Colonic mucosa (tissue), 4 donors: Measurements from ENCODE around the gene KANSL1L. TPM values are rescaled to one million over a fixed set of nuclear protein-coding genes. Genes with fewer than 3 reads are reported as not detected.

Source experiments
- DNase-seq: peaks from one replicate; pipeline ENCODE4 v3.0.0-alpha.2; 2020
- H3K27ac ChIP-seq: fragments of 200-600 bp; one replicate; pipeline ENCODE4 v1.8.0; 2021
- H3K27me3 ChIP-seq: fragments of 200-600 bp; one replicate; pipeline ENCODE4 v1.8.0; 2021
- H3K36me3 ChIP-seq: fragments of 200-600 bp; one replicate; pipeline ENCODE4 v1.8.0; 2021
- H3K4me1 ChIP-seq: fragments of 200-600 bp; one replicate; pipeline ENCODE4 v1.8.0; 2021; ENCODE audit warnings: mild to moderate bottlenecking
- H3K4me3 ChIP-seq: fragments of 200-600 bp; one replicate; pipeline ENCODE4 v1.8.0; 2021
- H3K9ac ChIP-seq, 2 donors: one replicate each; pipeline ENCODE4 v1.7.0; 2013; ENCODE audit warnings: control low read depth in 2 of 2, low read depth in 2 of 2, low read length in 2 of 2
- H3K9me3 ChIP-seq: fragments of 200-600 bp; one replicate; pipeline ENCODE4 v1.8.0; 2021
- intact Hi-C: fragments of 100-400 bp; cut with DNase I; formaldehyde crosslinking; loops from one replicate; pipeline ENCODE4 v1.14.1; 2022
- total RNA-seq, 2 donors: library from RNA; stranded (reverse); fragmentation: NEBNext Ultra II Directional in 1 of 2; extraction: Animal tissue kit (Norgen Biotek cat#: 25700) in 1 of 2; gene quantifications; one replicate each; pipeline ENCODE4 v1.2.1, GENCODE V29; 2021
- TF ChIP-seq, protein P1 (sequence below): fragments of 200-600 bp; IDR thresholded peaks from one replicate; pipeline ENCODE4 v1.8.0; 2022; ENCODE audit warnings: antibody characterized with exemption, mild to moderate bottlenecking
- donor health status: healthy.
- donor health status: DM: no; HTN: no; CAD: no.
- donor health status: DM: no; HTN: no; CAD: no.

KANSL1L gene, protein sequence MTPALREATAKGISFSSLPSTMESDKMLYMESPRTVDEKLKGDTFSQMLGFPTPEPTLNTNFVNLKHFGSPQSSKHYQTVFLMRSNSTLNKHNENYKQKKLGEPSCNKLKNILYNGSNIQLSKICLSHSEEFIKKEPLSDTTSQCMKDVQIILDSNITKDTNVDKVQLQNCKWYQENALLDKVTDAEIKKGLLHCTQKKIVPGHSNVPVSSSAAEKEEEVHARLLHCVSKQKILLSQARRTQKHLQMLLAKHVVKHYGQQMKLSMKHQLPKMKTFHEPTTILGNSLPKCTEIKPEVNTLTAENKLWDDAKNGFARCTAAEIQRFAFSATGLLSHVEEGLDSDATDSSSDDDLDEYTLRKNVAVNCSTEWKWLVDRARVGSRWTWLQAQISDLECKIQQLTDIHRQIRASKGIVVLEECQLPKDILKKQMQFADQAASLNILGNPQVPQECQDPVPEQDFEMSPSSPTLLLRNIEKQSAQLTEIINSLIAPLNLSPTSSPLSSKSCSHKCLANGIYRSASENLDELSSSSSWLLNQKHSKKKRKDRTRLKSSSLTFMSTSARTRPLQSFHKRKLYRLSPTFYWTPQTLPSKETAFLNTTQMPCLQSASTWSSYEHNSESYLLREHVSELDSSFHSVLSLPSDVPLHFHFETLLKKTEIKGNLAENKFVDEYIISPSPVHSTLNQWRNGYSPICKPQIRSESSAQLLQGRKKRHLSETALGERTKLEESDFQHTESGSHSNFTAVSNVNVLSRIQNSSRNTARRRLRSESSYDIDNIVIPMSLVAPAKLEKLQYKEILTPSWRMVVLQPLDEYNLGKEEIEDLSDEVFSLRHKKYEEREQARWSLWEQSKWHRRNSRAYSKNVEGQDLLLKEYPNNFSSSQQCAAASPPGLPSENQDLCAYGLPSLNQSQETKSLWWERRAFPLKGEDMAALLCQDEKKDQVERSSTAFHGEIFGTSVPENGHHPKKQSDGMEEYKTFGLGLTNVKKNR
- 1 to 10 TPM; 5.9 to 7.7 TPM for total RNA-seq

DNA sequence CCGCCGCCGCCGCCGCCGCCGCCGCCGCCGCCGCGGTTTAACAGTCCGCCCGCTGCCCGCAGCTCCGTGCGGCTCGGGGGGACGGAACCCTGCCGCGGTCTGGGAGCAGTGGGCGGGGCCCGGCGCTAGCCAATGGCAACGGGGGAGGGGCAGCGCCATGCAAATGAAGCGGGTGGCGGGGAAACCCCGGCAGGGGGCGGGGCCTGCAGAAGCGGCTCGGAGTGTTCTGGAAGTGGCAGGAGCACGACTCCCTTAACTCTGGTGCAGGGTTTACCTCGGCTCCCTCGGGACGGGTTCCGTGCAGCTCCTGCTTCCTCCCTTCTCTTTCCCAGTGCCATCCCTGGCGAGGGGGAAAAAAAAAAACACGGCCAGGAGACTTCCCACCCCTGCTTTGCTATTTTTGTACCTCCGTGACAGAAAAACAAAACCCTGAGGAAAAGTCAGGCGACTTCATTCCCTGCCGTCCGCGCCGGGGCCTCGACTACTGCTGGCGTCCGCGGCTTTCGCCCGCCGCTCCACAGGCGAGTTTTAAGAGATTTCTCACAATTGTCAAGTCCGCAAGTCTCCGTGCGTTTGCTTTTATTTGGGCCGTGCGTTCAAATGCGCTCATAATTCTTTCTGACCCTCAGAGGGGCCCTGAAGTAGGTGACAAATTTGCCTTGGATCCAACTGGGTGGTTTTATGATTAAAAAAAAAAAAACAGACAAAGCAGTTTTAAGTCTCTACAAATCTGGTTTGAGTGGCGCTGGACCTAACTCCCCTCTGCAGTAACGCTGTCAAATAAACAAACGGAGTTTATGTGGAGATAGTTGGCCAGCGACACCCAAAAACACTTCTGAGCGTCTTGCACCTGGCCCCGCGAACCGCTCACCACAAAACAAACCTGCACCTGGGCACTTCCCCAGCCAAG is at the start of gene KANSL1L:
Gene KANSL1L, minus strand, starts transcription at position 101 of the 910 bp plus-strand sequence. CDS start 16,827 bp downstream, outside the sequence.
- H3K27me3 ChIP-seq: no peaks in the 10 kb centered on the region
- intact Hi-C loops: loop anchor here (10.0 kb wide), 1 partner anchor 167 kb away; the partner anchor contains the start of gene RPE
- DNase-seq: peak; percentile 99
- TF ChIP-seq, protein P1, sequence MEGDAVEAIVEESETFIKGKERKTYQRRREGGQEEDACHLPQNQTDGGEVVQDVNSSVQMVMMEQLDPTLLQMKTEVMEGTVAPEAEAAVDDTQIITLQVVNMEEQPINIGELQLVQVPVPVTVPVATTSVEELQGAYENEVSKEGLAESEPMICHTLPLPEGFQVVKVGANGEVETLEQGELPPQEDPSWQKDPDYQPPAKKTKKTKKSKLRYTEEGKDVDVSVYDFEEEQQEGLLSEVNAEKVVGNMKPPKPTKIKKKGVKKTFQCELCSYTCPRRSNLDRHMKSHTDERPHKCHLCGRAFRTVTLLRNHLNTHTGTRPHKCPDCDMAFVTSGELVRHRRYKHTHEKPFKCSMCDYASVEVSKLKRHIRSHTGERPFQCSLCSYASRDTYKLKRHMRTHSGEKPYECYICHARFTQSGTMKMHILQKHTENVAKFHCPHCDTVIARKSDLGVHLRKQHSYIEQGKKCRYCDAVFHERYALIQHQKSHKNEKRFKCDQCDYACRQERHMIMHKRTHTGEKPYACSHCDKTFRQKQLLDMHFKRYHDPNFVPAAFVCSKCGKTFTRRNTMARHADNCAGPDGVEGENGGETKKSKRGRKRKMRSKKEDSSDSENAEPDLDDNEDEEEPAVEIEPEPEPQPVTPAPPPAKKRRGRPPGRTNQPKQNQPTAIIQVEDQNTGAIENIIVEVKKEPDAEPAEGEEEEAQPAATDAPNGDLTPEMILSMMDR: no peak
- peak within 1 kb of the TSS; percentile 79 for H3K4me3 ChIP-seq
- H3K27ac ChIP-seq: peak within 1 kb of the TSS; percentile 99
- H3K4me1 ChIP-seq: peaks cover 5% of the 10 kb centered on the region
- H3K9me3 ChIP-seq: no peaks in the 10 kb centered on the region
- no peaks in the 10 kb centered on the region for H3K36me3 ChIP-seq
- peak within 1 kb of the TSS; percentile 89 to 92 for H3K9ac ChIP-seq

DNA sequence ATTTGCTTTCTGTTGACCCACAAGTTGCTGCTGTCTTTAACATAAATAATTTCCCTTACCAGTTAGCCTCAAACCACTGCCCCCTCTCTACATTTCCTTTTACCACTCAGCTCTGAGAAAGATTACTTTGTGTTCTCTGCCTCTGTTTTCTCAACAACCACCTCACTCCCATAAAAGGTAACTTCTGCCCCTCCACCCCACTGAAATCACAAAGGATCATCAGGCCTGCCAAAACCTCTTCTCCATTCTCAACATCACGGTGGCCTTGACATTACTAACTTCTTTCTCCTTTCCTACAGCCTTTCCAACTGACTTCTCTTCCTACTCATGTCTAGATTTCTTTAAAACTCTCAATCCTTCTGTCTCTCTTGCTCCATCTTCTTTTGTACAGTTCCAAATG is 43.9 kb upstream of the KANSL1L start:
- Histone ChIP-seq H3K36me3 (no peaks in the 10 kb centered on the region), H3K9ac (no peak overlapping the region), H3K4me1 (no peaks in the 10 kb centered on the region), H3K27me3 (no peaks in the 10 kb centered on the region), H3K27ac (no peak overlapping the region), H3K9me3 (no peaks in the 10 kb centered on the region), H3K4me3 (no peak overlapping the region)
- intact Hi-C loops: no loop called here
- TF ChIP-seq, protein P1: no peak
- no peak for DNase-seq

DNA sequence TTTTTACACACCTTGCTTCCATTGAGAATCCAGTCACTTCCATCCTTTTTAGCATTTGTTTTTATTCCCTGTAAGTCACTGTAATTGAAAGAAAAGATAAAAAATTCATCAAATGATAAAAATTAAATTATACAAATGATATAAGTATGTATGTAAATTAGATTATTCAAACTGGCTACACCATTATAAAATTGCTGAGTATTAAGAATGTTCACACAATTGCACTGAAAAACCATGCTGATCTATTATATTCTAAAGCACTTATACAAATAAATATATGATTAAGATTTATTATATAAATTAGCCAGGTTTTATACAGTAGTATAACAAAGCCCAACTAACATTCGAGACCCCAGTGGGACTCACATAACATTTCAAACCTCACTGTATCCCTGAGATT is 39.0 kb upstream of the KANSL1L start:
- H3K27ac ChIP-seq: no peak overlapping the region
- intact Hi-C loops: no loop called here
- no peaks in the 10 kb centered on the region for H3K27me3 ChIP-seq
- TF ChIP-seq, protein P1: no peak
- H3K9ac ChIP-seq: no peak overlapping the region
- H3K9me3 ChIP-seq: no peaks in the 10 kb centered on the region
- no peak overlapping the region for H3K4me3 ChIP-seq
- DNase-seq: no peak
- H3K4me1 ChIP-seq: no peaks in the 10 kb centered on the region
- no peaks in the 10 kb centered on the region for H3K36me3 ChIP-seq

DNA sequence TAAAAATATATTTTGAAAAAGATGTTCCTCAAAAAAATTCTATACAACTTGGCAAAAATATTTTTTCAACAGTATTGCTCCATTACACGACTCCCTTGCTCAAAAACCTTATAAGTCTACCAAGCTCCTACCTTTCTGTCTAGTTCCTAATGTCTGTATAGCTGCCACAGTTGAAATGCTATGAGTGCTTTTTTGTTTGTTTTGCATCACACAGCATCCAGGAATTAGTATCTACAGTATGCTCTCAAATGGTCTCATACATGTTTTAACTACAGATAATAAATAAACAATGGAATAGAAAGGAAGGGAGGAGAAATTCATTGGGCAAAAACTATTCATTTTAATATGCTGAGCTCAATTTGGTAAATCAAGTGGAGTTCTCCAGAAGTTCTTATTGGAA is 36.7 kb upstream of the KANSL1L start:
- Histone ChIP-seq H3K4me1 (no peaks in the 10 kb centered on the region), H3K9me3 (no peaks in the 10 kb centered on the region), H3K9ac (no peak overlapping the region), H3K4me3 (no peak overlapping the region), H3K36me3 (no peaks in the 10 kb centered on the region), H3K27me3 (no peaks in the 10 kb centered on the region), H3K27ac (no peak overlapping the region)
- intact Hi-C loops: loop anchor here (10.0 kb wide), 1 partner anchor 873 kb away; no protein-coding TSS in a partner anchor
- DNase-seq: no peak
- TF ChIP-seq, protein P1: no peak
